Measurements from ENCODE around the gene SYNE1.
"Not testable (repeated sequence)": the region's sequence is repeated elsewhere in the genome, so short reads cannot be mapped to it uniquely, and the experiment has no call there.

- not testable (repeated sequence) for TF ChIP-seq YY1 (IDR thresholded peaks at IDR 0.05; ENCODE audit: insufficient read depth, insufficient read length); ZNF274 (IDR thresholded peaks at IDR 0.05; ENCODE audit: low read depth, low read length); SUZ12 (IDR thresholded peaks at IDR 0.05; ENCODE audit: extremely low read depth, insufficient read depth, insufficient read length)
These were observed 78.4 kb downstream of the SYNE1 start for GRCh38 chr6:152558798-152559197.
